Measurements from ENCODE around the gene ADAMTS9. TPM values are rescaled to one million over a fixed set of nuclear protein-coding genes. Genes with fewer than 3 reads are reported as not detected.

ADAMTS9 gene
- total RNA-seq, 2 donors from 2014 or later = 30.0 to 31.0 TPM

DNA sequence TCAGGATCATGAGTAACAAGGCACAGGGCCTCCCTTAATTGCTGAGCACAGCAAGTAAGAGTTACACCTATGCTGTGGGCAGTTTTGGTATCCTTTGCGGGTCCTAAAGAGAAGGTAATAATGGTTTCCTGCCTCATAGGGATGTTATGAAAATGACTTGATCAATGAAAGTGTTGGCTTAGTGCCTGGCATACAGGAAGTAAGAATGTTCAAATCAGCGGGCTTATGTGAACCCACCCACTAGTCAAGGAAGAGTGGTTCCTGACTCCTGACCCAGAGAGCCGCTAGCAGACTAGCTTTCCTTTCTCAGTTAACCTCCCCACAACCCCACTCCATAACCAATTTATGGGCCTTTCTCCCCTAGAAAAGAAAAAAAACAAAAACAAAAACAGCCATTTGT is 5.2 kb upstream of the ADAMTS9 start:
- TF ChIP-seq, protein P1, sequence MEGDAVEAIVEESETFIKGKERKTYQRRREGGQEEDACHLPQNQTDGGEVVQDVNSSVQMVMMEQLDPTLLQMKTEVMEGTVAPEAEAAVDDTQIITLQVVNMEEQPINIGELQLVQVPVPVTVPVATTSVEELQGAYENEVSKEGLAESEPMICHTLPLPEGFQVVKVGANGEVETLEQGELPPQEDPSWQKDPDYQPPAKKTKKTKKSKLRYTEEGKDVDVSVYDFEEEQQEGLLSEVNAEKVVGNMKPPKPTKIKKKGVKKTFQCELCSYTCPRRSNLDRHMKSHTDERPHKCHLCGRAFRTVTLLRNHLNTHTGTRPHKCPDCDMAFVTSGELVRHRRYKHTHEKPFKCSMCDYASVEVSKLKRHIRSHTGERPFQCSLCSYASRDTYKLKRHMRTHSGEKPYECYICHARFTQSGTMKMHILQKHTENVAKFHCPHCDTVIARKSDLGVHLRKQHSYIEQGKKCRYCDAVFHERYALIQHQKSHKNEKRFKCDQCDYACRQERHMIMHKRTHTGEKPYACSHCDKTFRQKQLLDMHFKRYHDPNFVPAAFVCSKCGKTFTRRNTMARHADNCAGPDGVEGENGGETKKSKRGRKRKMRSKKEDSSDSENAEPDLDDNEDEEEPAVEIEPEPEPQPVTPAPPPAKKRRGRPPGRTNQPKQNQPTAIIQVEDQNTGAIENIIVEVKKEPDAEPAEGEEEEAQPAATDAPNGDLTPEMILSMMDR (IDR thresholded peaks at IDR 0.05) = no peak
- TF ChIP-seq POLR2AphosphoS5 (IDR thresholded peaks at IDR 0.05) = no peak
- no peak for TF ChIP-seq POLR2A (IDR thresholded peaks at IDR 0.05)
- WGBS = 78% methylated on average over 3 of the region's 3 CpGs

DNA sequence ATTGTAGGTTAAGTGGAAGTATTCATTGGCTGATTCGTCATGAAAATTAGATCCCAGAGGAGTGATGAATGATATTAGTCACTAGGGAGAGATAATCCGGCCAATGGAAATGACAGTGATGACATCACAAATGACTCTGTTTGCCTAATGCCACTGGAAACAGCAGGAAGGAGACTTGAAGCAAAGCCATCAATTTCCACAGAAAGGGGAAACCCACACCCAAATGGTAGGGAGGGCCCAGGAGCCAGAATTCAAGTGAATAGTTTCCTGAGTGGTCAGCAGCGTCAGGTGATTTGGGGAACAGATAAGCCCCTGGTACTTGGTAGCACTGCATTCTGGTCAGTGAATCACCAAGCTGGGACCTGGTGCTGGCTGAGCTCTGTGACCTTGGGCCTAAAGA is 3.3 kb upstream of the ADAMTS9 start:
- DNase-seq (ENCODE audit: low spot score) = no peak
- no peak overlapping the region for H3K27ac ChIP-seq
- intact Hi-C loops (cut with DNase I) = no loop called here
- H3K36me3 ChIP-seq = no peaks in the 10 kb centered on the region
- H3K27me3 ChIP-seq (replicated peaks; ENCODE audit: insufficient read depth) = no peaks in the 10 kb centered on the region
- WGBS = 70% methylated on average over 3 of the region's 3 CpGs
- no peaks in the 10 kb centered on the region for H3K4me1 ChIP-seq (replicated peaks)
- no peak overlapping the region for H3K4me3 ChIP-seq
- no peak for TF ChIP-seq POLR2A (IDR thresholded peaks at IDR 0.05)
- no peak for TF ChIP-seq POLR2AphosphoS5 (IDR thresholded peaks at IDR 0.05)
- TF ChIP-seq, protein P1 (IDR thresholded peaks at IDR 0.05) = no peak
- no peaks in the 10 kb centered on the region for H3K9me3 ChIP-seq

More for the DNA sequence above, 5.2 kb upstream of the ADAMTS9 start:
- H3K27me3 ChIP-seq (replicated peaks; ENCODE audit: insufficient read depth) = no peaks in the 10 kb centered on the region
- H3K4me1 ChIP-seq (replicated peaks) = no peaks in the 10 kb centered on the region
- DNase-seq (ENCODE audit: low spot score) = no peak
- H3K27ac ChIP-seq = no peak overlapping the region
- no peaks in the 10 kb centered on the region for H3K36me3 ChIP-seq
- intact Hi-C loops (cut with DNase I) = no loop called here
- no peaks in the 10 kb centered on the region for H3K9me3 ChIP-seq
- H3K4me3 ChIP-seq = no peak overlapping the region

DNA sequence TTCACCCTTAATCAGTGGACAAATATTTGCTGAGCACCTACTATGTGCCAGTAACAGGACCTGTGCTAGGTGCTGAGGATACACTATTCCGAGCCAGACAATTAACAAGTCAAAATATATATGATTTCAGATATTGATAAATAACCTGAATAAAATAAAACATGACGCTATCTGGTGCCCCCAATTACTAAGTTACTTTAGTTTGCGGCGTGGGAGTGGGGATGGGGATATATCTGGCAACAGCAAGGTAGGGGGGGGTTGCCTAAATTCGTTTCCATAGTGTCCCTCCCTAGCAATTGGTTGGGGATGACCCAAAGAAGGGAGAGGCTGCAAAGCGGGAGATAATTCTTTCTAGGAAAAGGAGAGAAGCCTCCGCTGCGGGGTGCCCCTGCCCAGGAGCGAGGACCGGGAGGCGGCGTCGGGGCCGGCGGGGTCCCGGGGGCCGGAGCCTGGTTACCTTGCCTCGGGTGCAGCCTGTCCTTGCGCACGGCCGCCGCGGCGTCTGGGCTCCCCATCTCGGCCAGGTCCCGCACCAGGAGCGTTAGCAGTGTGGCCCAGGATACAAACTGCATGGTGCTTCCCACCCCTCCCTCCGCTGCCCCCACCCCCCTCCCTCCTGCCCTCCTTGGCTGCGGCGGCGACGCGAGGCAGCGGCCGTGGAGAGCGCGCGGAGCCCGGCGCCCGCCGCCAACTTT is 567 bp downstream of the ADAMTS9 start:
- peak overlapping the region; percentile 48 to 60 for H3K4me3 ChIP-seq
- TF ChIP-seq POLR2A (IDR thresholded peaks at IDR 0.05) (no peak), POLR2AphosphoS5 (IDR thresholded peaks at IDR 0.05) (no peak)
- TF ChIP-seq, protein P1 (IDR thresholded peaks at IDR 0.05) = no peak
- H3K9me3 ChIP-seq = no peaks in the 10 kb centered on the region
- no peaks in the 10 kb centered on the region for H3K4me1 ChIP-seq (replicated peaks)
- H3K27ac ChIP-seq = peak overlapping the region; percentile 93 to 94
- H3K36me3 ChIP-seq = no peaks in the 10 kb centered on the region
- WGBS = under 1% methylated on average over 41 of the region's 42 CpGs
- peak; percentile 21 for DNase-seq (ENCODE audit: low spot score)
- intact Hi-C loops (cut with DNase I) = loop anchor here (2.0 to 10.0 kb wide), 5 partner anchors 75 to 728 kb away; no protein-coding TSS in a partner anchor
- no peaks in the 10 kb centered on the region for H3K27me3 ChIP-seq (replicated peaks; ENCODE audit: insufficient read depth)

DNA sequence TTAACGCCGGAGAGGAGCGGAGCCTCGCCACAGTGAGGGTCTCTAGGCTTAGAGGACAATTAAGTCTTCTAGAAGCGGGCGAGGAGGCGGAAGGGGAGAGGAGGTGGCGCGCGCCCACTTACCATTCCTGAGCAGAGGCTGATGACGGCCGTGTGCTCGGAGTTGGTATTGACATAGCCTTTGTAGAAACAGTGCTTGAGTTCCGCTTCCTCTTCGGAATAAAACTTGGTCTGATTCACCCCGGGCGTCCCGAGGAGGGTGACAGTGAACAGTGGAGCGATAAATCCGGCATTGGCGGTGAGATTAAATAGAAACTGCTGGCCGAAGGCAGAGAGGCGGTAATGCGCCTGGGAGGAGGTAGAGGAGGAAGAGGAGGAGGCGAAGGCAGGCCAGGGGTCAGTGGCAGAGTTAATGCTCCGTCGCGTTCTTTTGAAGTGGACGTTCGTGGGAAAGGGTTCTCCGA is 1.3 kb downstream of the ADAMTS9 start:
- no peaks in the 10 kb centered on the region for H3K9me3 ChIP-seq
- H3K4me1 ChIP-seq (replicated peaks) = no peaks in the 10 kb centered on the region
- intact Hi-C loops (cut with DNase I) = loop anchor here (2.0 to 10.0 kb wide), 5 partner anchors 74 to 728 kb away; no protein-coding TSS in a partner anchor
- H3K36me3 ChIP-seq = no peaks in the 10 kb centered on the region
- TF ChIP-seq, protein P1 (IDR thresholded peaks at IDR 0.05) = no peak
- H3K4me3 ChIP-seq = peak overlapping the region; percentile 48 to 60
- peak overlapping the region; percentile 93 to 94 for H3K27ac ChIP-seq
- H3K27me3 ChIP-seq (replicated peaks; ENCODE audit: insufficient read depth) = no peaks in the 10 kb centered on the region
- peak; percentile 37 for DNase-seq (ENCODE audit: low spot score)
- under 1% methylated on average over 31 of the region's 31 CpGs for WGBS

Data from prostate gland (tissue), 2 donors.